GM13976 (cell line): ENCODE results near the gene ZBTB38.
A peak's percentile ranks its signal among the peaks of the same experiment; 100 is the strongest.

Source experiments
- DNase-seq: peaks from one replicate; pipeline ENCODE4 v3.0.0; 2012; ENCODE audit warnings: low spot score
- CTCF ChIP-seq: IDR thresholded peaks from 2 replicates; pipeline ENCODE4 v1.5.1; 2012; ENCODE audit warnings: borderline replicate concordance, mild to moderate bottlenecking; ENCODE audit not compliant: insufficient read depth; ENCODE audit errors: extremely low read depth, missing control alignments, control extremely low read depth
- in situ Hi-C: fragments of 300-500 bp; cut with MboI; formaldehyde crosslinking; loops from one replicate; pipeline ENCODE4 v1.12.0; 2022; ENCODE audit warnings: low sequenced_read_pairs, mixed read lengths, inconsistent platforms; ENCODE audit not compliant: unreplicated experiment

Gene ZBTB38

GRCh38 chr3:141405591-141405990 lies 37.3 kb downstream of the ZBTB38 start:
- TF ChIP-seq CTCF, result no peak
- in situ Hi-C loops, result no loop called here
- DNase-seq, result no peak

- TF ChIP-seq CTCF, result no peak
- DNase-seq, result no peak
- in situ Hi-C loops, result no loop called here
Measured at GRCh38 chr3:141406265-141406664, 38.0 kb downstream of the ZBTB38 start.

- in situ Hi-C loops, result no loop called here
- DNase-seq, result no peak
- no peak for TF ChIP-seq CTCF
Measured at GRCh38 chr3:141407047-141407446, 38.7 kb downstream of the ZBTB38 start.

- in situ Hi-C loops, result no loop called here
Measured at GRCh38 chr3:141407825-141408224, 39.5 kb downstream of the ZBTB38 start.

GRCh38 chr3:141408596-141408995 lies 40.3 kb downstream of the ZBTB38 start:
- no peak for TF ChIP-seq CTCF
- in situ Hi-C loops, result no loop called here
- no peak for DNase-seq

More at GRCh38 chr3:141407825-141408224, 39.5 kb downstream of the ZBTB38 start:
- no peak for DNase-seq
- no peak for TF ChIP-seq CTCF

- no peak for TF ChIP-seq CTCF
- in situ Hi-C loops, result no loop called here
- DNase-seq, result no peak
Measured at GRCh38 chr3:141409940-141410241, 41.6 kb downstream of the ZBTB38 start.

GRCh38 chr3:141410408-141410807 lies 42.1 kb downstream of the ZBTB38 start:
- DNase-seq, result no peak
- TF ChIP-seq CTCF, result peak; percentile 19
- in situ Hi-C loops, result no loop called here
